Mesothelial cell of epicardium (in vitro differentiated cells): Measurements from ENCODE around the gene TM4SF20. TPM values are rescaled to one million over a fixed set of nuclear protein-coding genes. Genes with fewer than 3 reads are reported as not detected.

Source experiments
- DNase-seq, 2 experiments: peaks; one replicate each; pipeline ENCODE4 v3.0.0; 2021; ENCODE audit warnings: low spot score in 2 of 2; ENCODE audit not compliant: unreplicated experiment in 2 of 2
- H3K27ac Mint-ChIP-seq: 2 replicates; pipeline ENCODE4 v1.8.0; 2021; ENCODE audit warnings: mixed read lengths
- H3K27me3 Mint-ChIP-seq: 2 replicates; pipeline ENCODE4 v1.8.0; 2021; ENCODE audit warnings: low read depth, mixed read lengths
- H3K36me3 Mint-ChIP-seq: 2 replicates; pipeline ENCODE4 v1.8.0; 2021; ENCODE audit warnings: mixed read lengths
- H3K4me1 Mint-ChIP-seq: 2 replicates; pipeline ENCODE4 v1.8.0; 2021; ENCODE audit warnings: mixed read lengths
- H3K4me3 Mint-ChIP-seq: 2 replicates; pipeline ENCODE4 v1.8.0; 2021; ENCODE audit warnings: mild to moderate bottlenecking, moderate library complexity, mixed read lengths
- H3K9me3 Mint-ChIP-seq: 2 replicates; pipeline ENCODE4 v1.8.0; 2021; ENCODE audit warnings: mixed read lengths
- CTCF ChIP-seq: fragments of 200-600 bp; sonication (generic); IDR thresholded peaks from one replicate; pipeline ENCODE4 v1.5.0; 2021; ENCODE audit warnings: antibody characterized with exemption; ENCODE audit not compliant: unreplicated experiment
- total RNA-seq: library from RNA; stranded (reverse); gene quantifications from 3 replicates; pipeline ENCODE4 v1.2.1, GENCODE V29; 2021

TM4SF20 gene
- total RNA-seq, 1 donor from 2014 or later: not detected

- DNase-seq: no peak
- Mint-ChIP-seq H3K4me1 (peaks cover 15% of the 10 kb centered on the region), H3K9me3 (no peaks in the 10 kb centered on the region), H3K27ac (no peak overlapping the region), H3K36me3 (no peaks in the 10 kb centered on the region), H3K4me3 (no peak overlapping the region), H3K27me3 (peaks cover 5% of the 10 kb centered on the region)
- TF ChIP-seq CTCF: no peak
These were observed 23.9 kb upstream of the TM4SF20 start for GRCh38 chr2:227402959-227403358.

- Mint-ChIP-seq H3K27me3 (peaks cover 5% of the 10 kb centered on the region), H3K4me1 (peaks cover 14% of the 10 kb centered on the region), H3K4me3 (no peak overlapping the region), H3K27ac (no peak overlapping the region), H3K36me3 (no peaks in the 10 kb centered on the region), H3K9me3 (no peaks in the 10 kb centered on the region)
- TF ChIP-seq CTCF: no peak
- DNase-seq: no peak
These were observed 23.2 kb upstream of the TM4SF20 start for GRCh38 chr2:227402321-227402720.

GRCh38 chr2:227401550-227401949, 22.4 kb upstream of the TM4SF20 start:
- TF ChIP-seq CTCF: no peak

GRCh38 chr2:227398684-227399670, 19.9 kb upstream of the TM4SF20 start:
- TF ChIP-seq CTCF: no peak
- DNase-seq: no peak
- Mint-ChIP-seq H3K4me3 (no peak overlapping the region), H3K27me3 (peaks cover 5% of the 10 kb centered on the region), H3K36me3 (no peaks in the 10 kb centered on the region), H3K27ac (peak overlapping the region; percentile 21), H3K9me3 (no peaks in the 10 kb centered on the region), H3K4me1 (peaks cover 3% of the 10 kb centered on the region)

More at GRCh38 chr2:227401550-227401949, 22.4 kb upstream of the TM4SF20 start:
- Mint-ChIP-seq H3K9me3 (no peaks in the 10 kb centered on the region), H3K27ac (no peak overlapping the region), H3K27me3 (peaks cover 5% of the 10 kb centered on the region), H3K4me1 (peaks cover 9% of the 10 kb centered on the region), H3K36me3 (no peaks in the 10 kb centered on the region), H3K4me3 (no peak overlapping the region)
- DNase-seq: no peak

GRCh38 chr2:227397562-227397961, 18.5 kb upstream of the TM4SF20 start:
- Mint-ChIP-seq H3K36me3 (no peaks in the 10 kb centered on the region), H3K27ac (no peak overlapping the region), H3K27me3 (peaks cover 5% of the 10 kb centered on the region), H3K4me3 (no peak overlapping the region), H3K4me1 (peaks cover 3% of the 10 kb centered on the region), H3K9me3 (no peaks in the 10 kb centered on the region)
- TF ChIP-seq CTCF: no peak
- DNase-seq: no peak
